Measurements from ENCODE around the gene PIP4K2B. TPM values are rescaled to one million over a fixed set of nuclear protein-coding genes. Genes with fewer than 3 reads are reported as not detected.

PIP4K2B gene
- total RNA-seq, 1 donor from 2014 or later: 77.8 TPM

- peaks cover 12% of the 10 kb centered on the region for H3K36me3 Mint-ChIP-seq (ENCODE audit: insufficient read depth)
- H3K27ac Mint-ChIP-seq: no peak overlapping the region
- H3K4me1 Mint-ChIP-seq (ENCODE audit: low read depth): no peaks in the 10 kb centered on the region
- no peak for TF ChIP-seq CTCF (IDR thresholded peaks at IDR 0.05; ENCODE audit: unreplicated experiment)
- no peaks in the 10 kb centered on the region for H3K27me3 Mint-ChIP-seq
- H3K9me3 Mint-ChIP-seq (ENCODE audit: low read depth): no peaks in the 10 kb centered on the region
- DNase-seq (ENCODE audit: low spot score, unreplicated experiment): no peak
- no peak overlapping the region for H3K4me3 Mint-ChIP-seq (ENCODE audit: low read depth)
These were observed 16.3 kb upstream of the PIP4K2B start for GRCh38 chr17:38815576-38816193.

- H3K9me3 Mint-ChIP-seq (ENCODE audit: low read depth): no peaks in the 10 kb centered on the region
- no peak overlapping the region for H3K4me3 Mint-ChIP-seq (ENCODE audit: low read depth)
- H3K27ac Mint-ChIP-seq: no peak overlapping the region
- peaks cover 21% of the 10 kb centered on the region for H3K36me3 Mint-ChIP-seq (ENCODE audit: insufficient read depth)
- DNase-seq (ENCODE audit: low spot score, unreplicated experiment): no peak
- no peaks in the 10 kb centered on the region for H3K27me3 Mint-ChIP-seq
- no peaks in the 10 kb centered on the region for H3K4me1 Mint-ChIP-seq (ENCODE audit: low read depth)
- no peak for TF ChIP-seq CTCF (IDR thresholded peaks at IDR 0.05; ENCODE audit: unreplicated experiment)
These were observed 10.5 kb upstream of the PIP4K2B start for GRCh38 chr17:38809828-38810227.

GRCh38 chr17:38800237-38800760, 943 bp upstream of the PIP4K2B start:
- no peaks in the 10 kb centered on the region for H3K27me3 Mint-ChIP-seq
- H3K4me1 Mint-ChIP-seq (ENCODE audit: low read depth): peaks cover 28% of the 10 kb centered on the region
- DNase-seq (ENCODE audit: low spot score, unreplicated experiment): no peak
- peaks cover 22% of the 10 kb centered on the region for H3K36me3 Mint-ChIP-seq (ENCODE audit: insufficient read depth)
- peak overlapping the region; percentile 80 for H3K27ac Mint-ChIP-seq
- H3K9me3 Mint-ChIP-seq (ENCODE audit: low read depth): no peaks in the 10 kb centered on the region
- no peak for TF ChIP-seq CTCF (IDR thresholded peaks at IDR 0.05; ENCODE audit: unreplicated experiment)
- peak overlapping the region; percentile 68 for H3K4me3 Mint-ChIP-seq (ENCODE audit: low read depth)

- no peaks in the 10 kb centered on the region for H3K9me3 Mint-ChIP-seq (ENCODE audit: low read depth)
- H3K36me3 Mint-ChIP-seq (ENCODE audit: insufficient read depth): peaks cover 16% of the 10 kb centered on the region
- H3K27me3 Mint-ChIP-seq: no peaks in the 10 kb centered on the region
- no peak for DNase-seq (ENCODE audit: low spot score, unreplicated experiment)
- TF ChIP-seq CTCF (IDR thresholded peaks at IDR 0.05; ENCODE audit: unreplicated experiment): peak; percentile 29
- H3K4me3 Mint-ChIP-seq (ENCODE audit: low read depth): peak overlapping the region; percentile 90
- H3K27ac Mint-ChIP-seq: peak overlapping the region; percentile 98
- peaks cover 28% of the 10 kb centered on the region for H3K4me1 Mint-ChIP-seq (ENCODE audit: low read depth)
These were observed 499 bp downstream of the PIP4K2B start for GRCh38 chr17:38798614-38799500.

- Mint-ChIP-seq H3K27ac (peak overlapping the region; percentile 98), H3K4me1 (ENCODE audit: low read depth) (peaks cover 28% of the 10 kb centered on the region), H3K36me3 (ENCODE audit: insufficient read depth) (peaks cover 11% of the 10 kb centered on the region), H3K27me3 (no peaks in the 10 kb centered on the region), H3K4me3 (ENCODE audit: low read depth) (peak overlapping the region; percentile 90), H3K9me3 (ENCODE audit: low read depth) (no peaks in the 10 kb centered on the region)
- DNase-seq (ENCODE audit: low spot score, unreplicated experiment): no peak
- TF ChIP-seq CTCF (IDR thresholded peaks at IDR 0.05; ENCODE audit: unreplicated experiment): no peak
These were observed 1.5 kb downstream of the PIP4K2B start for GRCh38 chr17:38797828-38798227.
